Ectodermal cell (in vitro differentiated cells): Measurements from ENCODE around the gene EMP3.
"Not testable (repeated sequence)": the region's sequence is repeated elsewhere in the genome, so short reads cannot be mapped to it uniquely, and the experiment has no call there.

Experiments
- H3K27ac ChIP-seq: 2 replicates; pipeline ENCODE4 v1.7.0; 2013; ENCODE audit warnings: mild to moderate bottlenecking, low read depth, low read length; ENCODE audit not compliant: insufficient read depth, poor library complexity, severe bottlenecking
- H3K27me3 ChIP-seq: 2 replicates; pipeline ENCODE4 v1.7.0; 2013; ENCODE audit warnings: mild to moderate bottlenecking, low read length; ENCODE audit not compliant: insufficient read depth, control insufficient read depth, poor library complexity, severe bottlenecking
- H3K36me3 ChIP-seq: one replicate; pipeline ENCODE4 v1.7.0; 2013; ENCODE audit warnings: low read length; ENCODE audit not compliant: control insufficient read depth, insufficient read depth
- H3K4me1 ChIP-seq: one replicate; pipeline ENCODE4 v1.7.0; 2013; ENCODE audit warnings: low read length; ENCODE audit not compliant: control insufficient read depth, insufficient read depth
- H3K4me3 ChIP-seq: 2 replicates; pipeline ENCODE4 v1.7.0; 2013; ENCODE audit warnings: low read depth, low read length, control low read depth; ENCODE audit not compliant: insufficient read depth
- H3K9me3 ChIP-seq: 2 replicates; pipeline ENCODE4 v1.7.0; 2013; ENCODE audit warnings: mild to moderate bottlenecking, low read length, moderate library complexity; ENCODE audit not compliant: control insufficient read depth
- WGBS, 2 experiments: methylation state at CpG; one replicate each; pipeline ENCODE4 v1.1.7; 2013; ENCODE audit warnings: missing lambda C conversion rate in 2 of 2; 5-methylcytosine and 5-hydroxymethylcytosine counted together

EMP3 gene

DNA sequence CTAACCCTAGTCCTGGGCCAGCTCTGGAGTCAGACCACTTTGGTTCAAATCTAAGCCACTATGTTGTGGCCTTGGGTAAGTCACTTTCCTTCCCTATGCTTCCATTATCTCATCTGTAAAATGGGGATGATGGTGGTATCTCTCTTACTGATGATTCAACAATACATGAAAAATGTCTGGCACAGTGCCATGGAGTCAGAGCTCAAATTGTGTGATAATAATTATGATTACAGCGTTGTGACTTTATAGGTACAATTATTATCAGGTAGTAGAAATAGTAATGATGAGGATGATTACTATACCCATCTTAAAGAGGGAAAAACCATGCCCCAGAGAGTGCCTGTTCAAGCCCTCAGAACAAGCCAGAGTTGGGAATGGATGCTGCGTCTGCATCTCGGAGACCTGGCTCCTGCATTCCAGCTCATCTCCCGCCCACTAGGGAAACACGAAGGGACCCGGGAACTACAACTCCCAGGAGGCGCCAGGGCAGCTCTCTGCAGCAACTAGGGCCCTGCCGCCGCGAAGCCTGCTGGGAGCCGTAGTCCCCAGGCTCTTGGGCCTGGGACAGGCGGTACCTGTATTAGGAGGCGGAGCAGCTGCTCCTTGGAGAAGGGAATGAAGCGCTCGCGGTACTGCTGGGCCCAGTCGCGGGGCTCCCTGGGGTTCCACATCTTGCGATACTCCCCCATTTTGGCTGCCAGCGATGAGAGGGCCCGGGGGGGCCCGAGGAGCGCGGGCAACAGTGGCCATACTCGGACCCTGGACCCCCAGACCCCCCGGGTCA lies 37.6 kb downstream of the EMP3 start:
- H3K4me1 ChIP-seq: no peaks in the 10 kb centered on the region
- no peaks in the 10 kb centered on the region for H3K9me3 ChIP-seq
- H3K27ac ChIP-seq: peak overlapping the region; percentile 20
- H3K36me3 ChIP-seq: no peaks in the 10 kb centered on the region
- peak overlapping the region; percentile 55 for H3K4me3 ChIP-seq
- H3K27me3 ChIP-seq: no peaks in the 10 kb centered on the region
- 4 to 5% methylated on average over 26 of the region's 26 CpGs for WGBS, 2 experiments

DNA sequence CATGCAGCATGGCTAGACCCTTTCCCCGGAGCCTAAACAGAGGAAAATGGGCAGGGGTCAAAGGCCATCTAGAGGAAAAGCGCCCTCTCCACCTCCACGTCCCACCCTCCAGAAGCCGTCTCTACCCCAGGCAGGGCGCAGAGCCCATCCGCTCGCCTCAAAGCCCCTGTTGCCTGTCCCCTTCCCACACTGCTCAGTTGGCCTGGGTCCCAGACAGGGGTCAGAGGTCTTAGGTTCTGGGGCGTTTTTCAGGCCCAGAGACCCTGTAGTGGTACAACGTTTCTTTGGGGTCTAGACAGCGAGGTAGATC lies 38.1 kb downstream of the EMP3 start:
- Histone ChIP-seq H3K27me3 (no peaks in the 10 kb centered on the region), H3K4me1 (no peaks in the 10 kb centered on the region), H3K9me3 (no peaks in the 10 kb centered on the region), H3K4me3 (peak overlapping the region; percentile 55), H3K36me3 (no peaks in the 10 kb centered on the region), H3K27ac (peak overlapping the region; percentile 20)
- WGBS, 2 experiments: 3 to 4% methylated on average over 10 of the region's 10 CpGs

DNA sequence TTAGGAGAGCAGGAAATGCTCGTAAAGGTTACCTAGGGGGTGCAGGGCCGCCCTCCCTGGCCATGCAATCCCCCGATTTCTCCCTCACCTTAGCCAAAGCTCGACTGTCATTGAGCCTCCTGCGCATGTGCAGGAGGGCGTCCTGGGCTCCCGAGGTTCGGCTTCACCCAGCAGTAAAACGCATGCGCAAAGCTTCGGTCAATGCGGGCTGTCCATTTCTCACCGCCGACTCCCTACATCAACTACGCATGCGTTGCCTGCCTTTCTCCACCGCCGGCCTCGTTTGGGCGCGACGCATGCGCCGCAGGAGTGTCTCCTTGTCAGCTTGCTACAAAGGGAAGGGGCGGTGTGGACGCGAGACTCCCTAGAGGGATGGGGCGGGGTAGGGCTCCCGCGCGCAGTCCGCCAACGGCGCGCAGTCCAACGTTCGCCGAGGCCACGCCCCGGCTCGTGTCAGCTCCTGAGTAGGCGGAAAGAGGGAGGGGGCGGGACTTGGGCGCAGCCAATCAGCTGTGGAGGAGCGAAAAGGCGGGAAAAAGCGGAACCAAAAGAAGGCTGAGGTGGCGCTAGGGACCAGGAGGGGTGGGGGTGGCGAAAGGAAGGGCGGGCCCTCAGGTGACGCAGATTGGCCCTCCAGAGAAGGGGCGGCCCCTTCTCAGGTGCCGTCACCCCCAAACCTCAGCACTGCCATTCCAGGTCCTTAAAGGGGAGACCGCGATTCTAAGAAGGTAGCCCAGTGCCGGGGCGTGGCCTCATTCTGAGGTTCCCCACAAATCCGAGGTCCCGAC lies 38.7 kb downstream of the EMP3 start, which contains the start of the genes SYNGR4 and TMEM143:
SYNGR4 (plus strand) TSS at position 558 of the 788 bp plus-strand sequence. CDS start 1,476 bp downstream, outside the sequence.
TMEM143 (minus strand) TSS at position 131 of the 788 bp plus-strand sequence; CDS start at position 111, 20 bp downstream.
- no peaks in the 10 kb centered on the region for H3K27me3 ChIP-seq
- no peaks in the 10 kb centered on the region for H3K36me3 ChIP-seq
- no peaks in the 10 kb centered on the region for H3K9me3 ChIP-seq
- peak within 1 kb of the TSS; percentile 20 for H3K27ac ChIP-seq
- no peaks in the 10 kb centered on the region for H3K4me1 ChIP-seq
- WGBS, 2 experiments: 4 to 5% methylated on average over 59 of the region's 59 CpGs
- H3K4me3 ChIP-seq: peak within 1 kb of the TSS; percentile 55

DNA sequence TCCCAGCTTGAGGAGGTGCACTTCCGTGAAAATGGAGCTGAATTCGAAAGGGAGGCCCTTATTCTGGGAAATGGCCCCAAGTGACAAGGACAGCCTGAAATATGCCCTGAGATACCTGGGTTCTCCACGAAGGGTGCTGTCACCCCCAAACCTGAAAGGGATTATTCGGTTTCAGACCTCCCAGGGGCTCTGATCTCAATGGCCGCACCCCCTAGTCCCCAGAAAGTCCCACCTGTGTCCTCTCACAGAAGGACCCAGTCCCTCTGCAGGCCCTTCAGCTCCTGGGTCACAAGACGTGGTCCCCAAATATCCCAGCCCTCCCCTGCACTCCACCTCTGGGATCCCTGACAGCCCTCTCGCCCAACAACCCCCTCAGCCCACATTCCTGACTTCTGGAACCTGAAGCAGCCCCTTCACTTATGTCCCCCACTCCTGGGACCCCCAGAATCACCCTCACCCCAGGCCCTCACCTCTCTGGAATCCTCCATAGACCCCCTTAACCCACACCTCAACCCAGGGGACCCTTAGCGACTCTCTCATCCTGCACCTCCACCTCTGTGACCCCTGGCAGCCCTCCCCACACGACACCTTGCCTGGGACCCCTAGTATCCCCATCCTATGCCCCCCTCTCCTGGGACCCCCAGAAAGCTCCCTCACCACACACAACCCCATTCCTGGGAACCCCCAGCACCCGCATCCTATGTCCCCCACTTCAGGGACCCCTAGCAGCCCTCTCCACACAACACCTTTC lies 39.4 kb downstream of the EMP3 start:
- 83 to 86% methylated on average over 10 of the region's 10 CpGs for WGBS, 2 experiments
- Histone ChIP-seq H3K27me3 (no peaks in the 10 kb centered on the region), H3K9me3 (no peaks in the 10 kb centered on the region), H3K4me3 (no peak overlapping the region), H3K36me3 (no peaks in the 10 kb centered on the region), H3K27ac (no peak overlapping the region), H3K4me1 (no peaks in the 10 kb centered on the region)

DNA sequence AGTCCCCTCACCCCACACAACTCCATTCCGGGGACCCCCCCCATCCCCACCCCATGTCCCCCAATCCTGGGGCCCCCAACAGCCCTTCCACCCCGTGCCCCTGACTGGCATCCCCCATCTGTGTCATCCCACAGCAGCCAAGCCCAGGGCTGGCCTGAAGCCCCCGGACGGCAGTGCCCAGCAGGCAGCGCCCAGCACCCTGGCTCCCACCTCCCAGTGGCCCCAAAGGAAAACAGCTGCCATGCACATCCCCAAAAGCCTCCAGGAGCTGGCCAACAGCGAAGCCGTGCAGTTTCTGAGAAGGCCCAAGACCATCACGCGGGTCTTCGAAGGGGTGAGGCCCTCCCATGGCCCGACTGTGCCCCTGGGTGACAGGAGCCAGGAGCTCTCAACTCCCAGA lies 40.2 kb downstream of the EMP3 start:
- H3K36me3 ChIP-seq: no peaks in the 10 kb centered on the region
- no peaks in the 10 kb centered on the region for H3K27me3 ChIP-seq
- no peak overlapping the region for H3K4me3 ChIP-seq
- no peaks in the 10 kb centered on the region for H3K4me1 ChIP-seq
- no peaks in the 10 kb centered on the region for H3K9me3 ChIP-seq
- no peak overlapping the region for H3K27ac ChIP-seq
- WGBS, 2 experiments: 93 to 94% methylated on average over 11 of the region's 11 CpGs

DNA sequence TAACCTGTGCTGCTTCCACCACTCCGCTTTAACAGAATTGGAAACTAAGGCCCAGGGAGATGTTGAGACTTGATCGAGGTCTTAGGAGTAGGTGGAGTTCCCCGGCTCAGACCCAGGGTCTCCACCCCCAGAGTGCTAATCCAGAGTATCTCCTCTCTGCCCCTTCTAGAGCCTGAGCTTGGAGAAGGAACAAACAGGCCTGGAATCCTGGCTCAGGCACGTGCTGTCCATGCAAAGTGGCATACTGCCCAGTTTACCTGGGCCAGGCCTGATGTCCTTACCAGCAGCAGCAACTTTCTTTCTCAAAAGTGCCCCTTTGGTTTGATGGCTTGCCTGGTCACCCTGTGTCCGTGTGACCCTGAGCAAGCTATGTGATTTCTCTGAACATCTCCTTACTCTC lies 42.5 kb downstream of the EMP3 start:
- Histone ChIP-seq H3K4me3 (no peak overlapping the region), H3K27me3 (no peaks in the 10 kb centered on the region), H3K4me1 (no peaks in the 10 kb centered on the region), H3K9me3 (no peaks in the 10 kb centered on the region), H3K27ac (no peak overlapping the region), H3K36me3 (no peaks in the 10 kb centered on the region)
- 87 to 89% methylated on average over 5 of the region's 5 CpGs for WGBS, 2 experiments

DNA sequence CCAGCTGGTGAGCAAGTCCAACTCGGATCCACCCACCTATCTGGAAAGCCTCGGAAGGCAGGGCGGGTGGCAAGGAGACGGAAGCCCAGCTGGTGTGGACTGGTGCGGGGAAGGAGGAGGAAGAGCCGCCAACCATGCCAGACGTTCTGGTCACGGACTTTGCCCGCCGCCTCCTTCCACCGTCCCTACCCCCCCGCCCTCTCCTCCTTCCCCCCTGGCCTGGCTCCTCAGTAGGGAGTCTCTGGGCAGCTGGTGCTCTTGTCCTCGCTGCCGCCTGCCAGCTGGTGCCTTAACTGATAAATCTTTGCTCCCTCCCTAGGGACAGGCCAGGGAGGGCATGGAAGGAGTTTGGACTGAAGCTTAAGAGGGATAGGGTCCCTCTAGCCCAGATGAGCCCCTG lies 43.6 kb downstream of the EMP3 start:
- WGBS, 2 experiments: 89 to 93% methylated on average over 14 of the region's 14 CpGs
- no peaks in the 10 kb centered on the region for H3K27me3 ChIP-seq
- no peaks in the 10 kb centered on the region for H3K9me3 ChIP-seq
- H3K4me3 ChIP-seq: no peak overlapping the region
- H3K27ac ChIP-seq: no peak overlapping the region
- H3K4me1 ChIP-seq: no peaks in the 10 kb centered on the region
- no peaks in the 10 kb centered on the region for H3K36me3 ChIP-seq

DNA sequence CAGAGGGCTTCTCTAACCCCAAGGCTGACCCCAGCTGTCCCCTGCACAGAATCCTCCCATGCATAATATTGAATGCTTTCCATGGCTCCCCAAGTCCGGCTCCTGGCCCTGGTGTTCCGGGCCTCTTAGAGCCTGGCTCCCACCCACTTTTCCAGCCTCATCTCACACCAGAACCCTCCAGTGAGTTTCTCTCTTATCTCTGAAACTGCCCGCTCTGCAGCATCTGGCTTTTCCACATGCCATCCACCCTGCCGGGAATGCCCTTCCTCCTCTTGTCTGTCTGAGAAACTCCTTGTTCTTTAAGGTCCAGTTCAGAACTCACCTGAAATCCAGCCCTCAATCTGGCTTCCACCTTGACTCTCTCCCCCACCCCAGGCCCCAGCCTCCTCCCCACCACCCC lies 45.6 kb downstream of the EMP3 start:
- Histone ChIP-seq H3K4me3 (no peak overlapping the region), H3K4me1 (no peaks in the 10 kb centered on the region), H3K27me3 (no peaks in the 10 kb centered on the region), H3K27ac (no peak overlapping the region), H3K36me3 (no peaks in the 10 kb centered on the region), H3K9me3 (no peaks in the 10 kb centered on the region)
- WGBS, 2 experiments: 77 to 82% methylated on average over 4 of the region's 4 CpGs

DNA sequence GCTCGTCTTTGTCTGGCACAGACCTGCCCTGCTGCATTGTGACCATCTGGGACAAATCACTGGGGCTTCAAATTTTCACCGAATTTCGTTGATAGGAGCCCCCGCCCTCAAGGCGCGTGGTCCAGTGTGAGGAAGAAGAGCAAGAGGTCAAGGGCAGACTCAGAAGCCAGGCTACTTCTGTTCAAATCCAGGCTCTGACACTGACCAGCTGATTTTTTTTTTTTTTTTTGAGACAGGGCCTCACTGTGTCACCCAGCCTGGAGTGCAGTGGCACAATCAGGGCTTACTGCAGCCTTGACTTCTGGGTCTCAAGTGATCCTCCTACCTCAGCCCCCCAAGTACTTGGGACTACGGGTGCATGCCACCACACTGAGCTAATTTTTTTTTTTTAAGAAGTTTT lies 46.0 kb downstream of the EMP3 start:
- Histone ChIP-seq H3K9me3 (no peaks in the 10 kb centered on the region), H3K4me1 (no peaks in the 10 kb centered on the region), H3K36me3 (no peaks in the 10 kb centered on the region), H3K27ac (no peak overlapping the region), H3K4me3 (no peak overlapping the region), H3K27me3 (no peaks in the 10 kb centered on the region)
- WGBS, 2 experiments: 86 to 91% methylated on average over 7 of the region's 7 CpGs

DNA sequence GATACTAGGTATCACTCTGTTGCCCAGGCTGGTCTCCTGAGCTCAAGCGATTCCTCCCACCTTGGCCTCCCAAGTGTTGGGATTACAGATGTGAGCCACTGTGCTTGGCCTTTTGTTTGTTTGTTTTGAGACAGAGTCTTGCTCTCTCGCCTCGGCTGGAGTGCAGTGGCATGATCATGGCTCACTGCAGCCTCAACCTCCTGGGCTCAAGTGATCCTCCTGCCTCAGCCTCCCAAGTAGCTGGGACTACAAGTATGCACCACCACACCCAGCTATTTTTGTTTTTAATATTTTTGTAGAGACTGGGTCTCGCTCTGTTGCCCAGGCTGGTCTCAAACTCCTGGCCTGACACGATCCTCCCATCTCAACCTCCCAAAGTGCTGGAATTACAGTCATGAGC lies 46.4 kb downstream of the EMP3 start:
- H3K4me1 ChIP-seq, H3K36me3 ChIP-seq, H3K4me3 ChIP-seq, H3K9me3 ChIP-seq, H3K27ac ChIP-seq, H3K27me3 ChIP-seq: not testable (repeated sequence)
- 91 to 93% methylated on average over 5 of the region's 5 CpGs for WGBS, 2 experiments
